Stimulated activated effector memory CD8-positive, alpha-beta T cell treated with anti-CD3 and anti-CD28 coated beads, Interleukin-12 subunit alpha, Interleukin-12 subunit beta, amount 100 ng/mL, for 72 hours (primary cell): ENCODE results near the gene TMEM181.
"Not testable (repeated sequence)": the region's sequence is repeated elsewhere in the genome, so short reads cannot be mapped to it uniquely, and the experiment has no call there.

Experiments used
- ATAC-seq: fragments of 150-1000 bp; cut with Tn5 transposase; 2 replicates; pipeline ENCODE4 v1.10.0; 2021
- DNase-seq, 2 donors: peaks; one replicate each; pipeline ENCODE4 v3.0.0; 2021 to 2022; ENCODE audit warnings: low spot score in 2 of 2
- H3K27ac Mint-ChIP-seq: one replicate; pipeline ENCODE4 v1.8.0; 2022; ENCODE audit warnings: mild to moderate bottlenecking, mixed read lengths
- H3K36me3 Mint-ChIP-seq: one replicate; pipeline ENCODE4 v1.8.0; 2022; ENCODE audit warnings: mild to moderate bottlenecking, mixed read lengths
- H3K4me1 Mint-ChIP-seq: one replicate; pipeline ENCODE4 v1.8.0; 2022; ENCODE audit warnings: mixed read lengths
- H3K4me3 Mint-ChIP-seq: one replicate; pipeline ENCODE4 v1.8.0; 2022; ENCODE audit warnings: mild to moderate bottlenecking, mixed read lengths
- H3K9me3 Mint-ChIP-seq: one replicate; pipeline ENCODE4 v1.8.0; 2022; ENCODE audit warnings: mixed read lengths

The TMEM181 gene

DNA sequence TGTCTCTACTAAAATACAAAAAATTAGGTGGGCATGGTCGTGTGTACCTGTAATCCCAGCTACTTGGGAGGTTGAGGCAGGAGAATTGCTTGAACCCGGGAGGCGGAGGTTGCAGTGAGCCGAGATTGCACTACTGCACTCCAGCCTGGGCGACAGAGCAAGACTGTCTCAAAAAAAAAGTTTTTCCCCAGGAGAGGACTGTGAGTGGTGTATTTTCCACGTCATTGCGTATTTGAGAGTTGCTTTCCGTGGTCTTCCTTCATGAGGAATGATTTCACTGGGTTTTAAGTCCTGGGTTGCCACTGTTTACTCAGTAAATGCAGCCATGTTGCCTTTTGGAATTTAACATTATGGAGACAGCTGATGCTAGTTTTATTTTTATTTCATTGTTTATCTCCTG is 112.2 kb downstream of the TMEM181 start:
- H3K27ac Mint-ChIP-seq, ATAC-seq, H3K4me3 Mint-ChIP-seq, H3K9me3 Mint-ChIP-seq, DNase-seq: not testable (repeated sequence)
- H3K4me1 Mint-ChIP-seq: peaks cover 26% of the 10 kb centered on the region
- peaks cover 100% of the 10 kb centered on the region for H3K36me3 Mint-ChIP-seq

DNA sequence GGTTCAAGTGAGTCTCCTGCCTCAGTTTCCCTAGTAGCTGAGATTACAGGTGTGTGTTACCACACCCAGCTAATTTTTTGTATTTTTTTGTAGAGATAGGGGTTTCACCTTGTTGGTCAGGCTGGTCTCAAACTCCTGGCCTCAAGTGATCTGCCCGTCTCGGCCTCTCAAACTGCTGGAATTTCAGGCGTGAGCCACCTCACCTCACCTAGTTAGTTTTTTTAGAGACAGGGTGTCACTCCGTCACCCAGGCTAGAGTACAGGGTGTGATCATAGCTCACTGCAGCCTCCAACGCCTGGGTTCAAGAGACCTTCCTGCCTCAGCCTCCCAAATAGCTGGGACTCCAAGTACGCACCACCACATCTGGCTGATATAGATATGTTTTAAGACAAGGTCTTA is 112.8 kb downstream of the TMEM181 start:
- H3K9me3 Mint-ChIP-seq: peaks cover 2% of the 10 kb centered on the region
- H3K27ac Mint-ChIP-seq: no peak overlapping the region
- ATAC-seq: no peak
- no peak for DNase-seq
- H3K4me3 Mint-ChIP-seq: no peak overlapping the region
- H3K4me1 Mint-ChIP-seq: peaks cover 24% of the 10 kb centered on the region
- peaks cover 100% of the 10 kb centered on the region for H3K36me3 Mint-ChIP-seq

DNA sequence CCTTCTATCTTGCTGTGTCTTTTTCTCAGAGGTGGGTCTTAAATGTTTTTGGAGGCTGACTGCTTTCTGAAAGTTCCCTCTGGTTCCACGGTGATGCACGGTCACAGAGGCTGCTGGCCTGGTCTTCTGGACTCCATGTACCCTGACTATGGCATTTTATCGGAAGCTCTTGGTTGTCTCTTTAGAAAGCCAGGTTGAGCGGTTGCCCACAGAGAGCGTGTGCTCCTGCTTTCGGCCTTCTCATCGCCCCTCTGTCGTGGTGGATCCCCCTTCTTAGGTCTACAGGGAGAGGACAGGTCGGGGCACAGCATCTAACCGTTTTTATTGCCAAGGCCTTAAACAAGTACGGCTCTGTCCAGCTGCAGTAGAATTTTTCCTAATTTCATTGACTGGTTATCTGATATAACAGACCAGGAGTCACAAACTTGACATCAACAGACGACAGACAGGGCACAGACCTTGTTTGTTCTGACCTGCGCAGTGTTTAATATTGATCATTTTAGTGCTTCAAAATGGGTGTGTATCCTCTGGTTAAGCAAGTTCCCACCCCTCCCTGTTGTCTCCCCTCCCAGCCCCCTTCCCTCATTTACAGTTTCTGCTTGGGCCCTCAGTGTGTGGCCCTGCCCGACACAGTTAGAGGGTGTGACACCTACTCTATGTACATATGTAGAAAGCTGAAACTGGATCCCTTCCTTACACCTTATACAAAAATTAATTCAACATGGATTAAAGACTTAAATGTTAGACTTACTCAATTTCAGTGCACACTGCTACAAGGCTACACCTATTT is 114.6 kb downstream of the TMEM181 start:
- Mint-ChIP-seq H3K36me3 (peaks cover 100% of the 10 kb centered on the region), H3K4me3 (no peak overlapping the region), H3K4me1 (peaks cover 24% of the 10 kb centered on the region), H3K9me3 (peaks cover 2% of the 10 kb centered on the region), H3K27ac (peak overlapping the region; percentile 39)
- no peak for ATAC-seq
- DNase-seq: no peak

DNA sequence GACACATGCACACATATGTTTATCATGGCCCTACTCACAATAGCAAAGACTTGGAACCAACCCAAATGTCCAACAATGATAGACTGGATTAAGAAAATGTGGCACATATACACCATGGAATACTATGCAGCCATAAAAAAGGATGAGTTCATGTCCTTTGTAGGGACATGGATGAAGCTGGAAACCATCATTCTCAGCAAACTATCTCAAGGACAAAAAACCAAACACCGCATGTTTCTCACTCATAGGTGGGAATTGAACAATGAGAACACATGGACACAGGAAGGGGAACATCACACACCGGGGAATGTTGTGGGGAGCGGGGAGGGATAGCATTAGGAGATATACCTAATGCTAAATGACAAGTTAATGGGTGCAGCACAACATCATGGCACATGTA is 117.2 kb downstream of the TMEM181 start:
- H3K27ac Mint-ChIP-seq, H3K4me3 Mint-ChIP-seq, ATAC-seq, DNase-seq, H3K9me3 Mint-ChIP-seq: not testable (repeated sequence)
- peaks cover 35% of the 10 kb centered on the region for H3K4me1 Mint-ChIP-seq
- H3K36me3 Mint-ChIP-seq: peaks cover 100% of the 10 kb centered on the region

DNA sequence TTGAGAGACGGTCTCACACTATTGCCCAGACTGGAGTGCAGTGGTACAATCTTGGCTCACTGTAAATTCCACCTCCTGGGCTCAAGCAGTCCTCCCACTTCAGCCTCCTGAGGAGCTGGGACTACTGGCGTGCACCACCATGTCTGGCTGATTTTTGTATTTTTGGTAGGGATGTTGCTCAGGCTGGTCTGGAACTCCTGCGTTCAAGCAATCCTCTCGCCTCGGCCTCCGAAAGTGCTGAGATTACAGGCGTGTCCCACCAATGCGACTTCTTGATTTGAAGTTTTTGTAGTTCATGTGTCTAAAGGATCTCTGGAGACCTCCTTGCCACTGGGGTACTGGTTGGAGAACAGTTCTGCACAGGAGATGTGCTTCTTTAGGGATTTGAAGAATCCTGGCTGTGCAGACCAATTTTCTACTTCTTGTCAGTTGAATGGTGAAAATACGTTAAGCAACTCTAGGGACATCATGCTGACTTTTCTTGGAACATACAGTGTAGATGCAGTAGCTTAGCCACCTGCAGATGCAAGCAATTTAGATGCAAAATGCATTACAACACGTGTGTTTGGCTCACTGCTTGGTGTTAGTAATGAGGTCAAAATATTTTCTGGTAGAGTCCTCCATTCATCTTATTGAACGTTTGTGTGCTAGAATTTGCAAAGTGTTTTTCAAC is 118.2 kb downstream of the TMEM181 start:
- Mint-ChIP-seq H3K36me3 (peaks cover 100% of the 10 kb centered on the region), H3K27ac (peak overlapping the region; percentile 52), H3K4me1 (peaks cover 42% of the 10 kb centered on the region), H3K4me3 (no peak overlapping the region), H3K9me3 (peaks cover 2% of the 10 kb centered on the region)
- DNase-seq (no peak), ATAC-seq (no peak)

DNA sequence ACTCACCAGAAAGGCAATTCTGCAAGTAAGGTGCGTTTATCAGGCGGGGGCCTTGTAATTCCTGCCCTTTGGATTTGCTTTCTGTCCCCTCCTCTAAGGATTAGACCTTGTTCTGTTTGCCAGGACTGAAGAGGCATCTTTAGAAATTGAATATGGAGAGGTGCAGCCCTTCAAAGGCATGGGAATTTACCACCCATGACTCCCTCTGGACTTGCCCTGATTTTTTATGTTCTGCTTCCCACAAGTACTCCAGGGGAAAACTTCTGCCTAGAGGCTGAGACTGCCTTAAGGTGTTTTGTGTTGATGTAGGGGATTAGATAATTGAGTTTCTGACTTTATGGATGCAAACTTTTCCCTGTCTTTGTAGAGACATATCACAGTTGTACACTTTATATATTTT is 120.1 kb downstream of the TMEM181 start:
- DNase-seq (no peak), ATAC-seq (no peak)
- H3K27ac Mint-ChIP-seq: no peak overlapping the region
- H3K4me1 Mint-ChIP-seq: peaks cover 53% of the 10 kb centered on the region
- peaks cover 100% of the 10 kb centered on the region for H3K36me3 Mint-ChIP-seq
- no peak overlapping the region for H3K4me3 Mint-ChIP-seq
- no peaks in the 10 kb centered on the region for H3K9me3 Mint-ChIP-seq

DNA sequence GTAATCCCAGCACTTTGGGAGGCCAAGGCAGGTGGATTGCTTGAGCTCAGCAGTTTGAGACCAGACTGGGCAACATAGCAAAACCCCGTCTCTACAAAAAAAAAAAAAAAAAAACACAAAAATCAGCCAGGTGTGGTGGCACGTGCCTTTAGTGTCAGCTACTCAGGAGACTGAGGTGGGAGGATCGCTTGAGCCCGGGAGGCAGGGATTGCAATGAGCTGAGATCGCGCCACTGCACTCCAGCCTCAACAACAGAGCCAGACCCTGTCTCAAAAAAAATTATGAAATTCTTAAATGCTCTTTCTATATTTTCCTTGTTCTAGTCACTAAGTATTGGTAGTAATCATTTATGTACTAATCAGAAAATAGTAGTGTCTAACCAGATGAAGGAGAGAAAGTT is 120.6 kb downstream of the TMEM181 start:
- Mint-ChIP-seq H3K4me3 (no peak overlapping the region), H3K27ac (no peak overlapping the region), H3K36me3 (peaks cover 100% of the 10 kb centered on the region), H3K9me3 (no peaks in the 10 kb centered on the region), H3K4me1 (peaks cover 55% of the 10 kb centered on the region)
- DNase-seq (no peak), ATAC-seq (no peak)

DNA sequence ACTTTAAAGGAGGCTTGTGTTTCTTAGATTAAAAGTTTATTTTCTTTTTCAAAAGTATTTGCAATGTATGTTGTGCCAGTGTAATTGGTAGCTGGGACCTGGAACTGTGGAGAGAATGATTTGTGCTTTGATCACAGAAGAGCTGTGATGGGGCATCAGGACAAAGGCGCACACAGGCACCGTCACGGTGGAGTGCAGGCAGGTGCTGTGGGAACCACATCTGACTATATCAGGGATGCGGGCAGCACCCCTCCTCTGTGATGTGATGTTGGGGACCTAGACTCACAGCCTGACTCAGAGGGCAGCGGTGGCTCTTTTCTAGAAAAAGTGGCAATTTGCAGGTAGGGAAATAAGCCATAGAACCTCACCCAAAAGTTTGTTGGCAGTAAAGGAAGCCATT is 124.4 kb downstream of the TMEM181 start:
- Mint-ChIP-seq H3K4me3 (peak overlapping the region; percentile 1), H3K27ac (peak overlapping the region; percentile 60), H3K36me3 (peaks cover 100% of the 10 kb centered on the region), H3K9me3 (no peaks in the 10 kb centered on the region), H3K4me1 (peaks cover 75% of the 10 kb centered on the region)
- DNase-seq: no peak
- ATAC-seq: no peak

DNA sequence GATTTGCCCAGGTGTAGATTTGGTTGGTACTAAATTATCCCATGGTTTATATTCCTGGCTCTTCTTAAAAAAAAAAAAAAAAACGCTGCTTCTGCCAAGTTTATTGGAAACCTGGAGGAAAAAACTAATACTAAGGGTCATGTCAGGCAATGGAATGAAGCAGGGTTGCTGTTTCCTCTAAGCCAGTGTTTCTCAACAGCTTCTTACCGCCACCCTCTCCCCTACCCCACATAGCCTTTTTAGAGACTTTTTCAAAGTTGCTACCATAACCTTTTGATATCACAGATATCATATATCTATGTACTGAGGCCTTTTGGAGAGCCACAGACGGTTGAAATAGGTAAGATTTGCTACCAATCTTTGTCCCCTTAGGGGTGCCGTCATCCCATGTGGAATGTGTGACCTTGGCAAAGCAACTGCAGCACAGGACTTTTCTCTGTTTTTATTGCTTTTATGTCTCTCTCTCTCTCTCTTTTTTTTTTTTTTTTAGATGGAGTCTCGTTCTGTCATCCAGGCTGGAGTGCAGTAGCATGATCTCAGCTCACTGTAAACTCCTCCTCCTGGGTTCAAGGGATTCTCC is 124.9 kb downstream of the TMEM181 start:
- peak overlapping the region; percentile 60 for H3K27ac Mint-ChIP-seq
- H3K36me3 Mint-ChIP-seq: peaks cover 100% of the 10 kb centered on the region
- H3K4me3 Mint-ChIP-seq: no peak overlapping the region
- ATAC-seq: no peak
- H3K4me1 Mint-ChIP-seq: peaks cover 76% of the 10 kb centered on the region
- no peaks in the 10 kb centered on the region for H3K9me3 Mint-ChIP-seq
- no peak for DNase-seq
